HG03469 (cell line): ENCODE results near the gene GBP2.
"Not testable (repeated sequence)": the region's sequence is repeated elsewhere in the genome, so short reads cannot be mapped to it uniquely, and the experiment has no call there.

Experiments
- ATAC-seq: cut with Tn5 transposase; IDR thresholded peaks from one replicate; pipeline ENCODE4 v1.9.1; 2021; ENCODE audit warnings: mild to moderate bottlenecking, moderate library complexity, moderate number of reproducible peaks; ENCODE audit not compliant: unreplicated experiment

The GBP2 gene

DNA sequence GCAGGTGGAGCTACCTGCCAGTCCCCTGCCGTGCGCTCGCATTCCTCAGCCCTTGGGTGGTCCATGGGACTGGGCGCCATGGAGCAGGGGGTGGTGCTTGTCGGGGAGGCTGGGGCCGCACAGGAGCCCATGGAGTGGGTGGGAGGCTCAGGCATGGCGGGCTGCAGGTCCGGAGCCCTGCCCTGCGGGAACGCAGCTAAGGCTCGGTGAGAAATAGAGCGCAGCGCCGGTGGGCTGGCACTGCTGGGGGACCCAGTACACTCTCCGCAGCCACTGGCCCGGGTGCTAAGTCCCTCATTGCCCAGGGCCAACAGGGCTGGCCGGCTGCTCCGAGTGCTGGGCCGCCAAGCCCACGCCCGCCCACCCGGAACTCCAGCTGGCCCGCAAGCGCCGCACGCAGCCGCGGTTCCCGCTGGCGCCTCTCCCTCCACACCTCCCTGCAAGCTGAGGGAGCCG, 2.1 kb upstream of the GBP2 start:
- ATAC-seq, result not testable (repeated sequence)

DNA sequence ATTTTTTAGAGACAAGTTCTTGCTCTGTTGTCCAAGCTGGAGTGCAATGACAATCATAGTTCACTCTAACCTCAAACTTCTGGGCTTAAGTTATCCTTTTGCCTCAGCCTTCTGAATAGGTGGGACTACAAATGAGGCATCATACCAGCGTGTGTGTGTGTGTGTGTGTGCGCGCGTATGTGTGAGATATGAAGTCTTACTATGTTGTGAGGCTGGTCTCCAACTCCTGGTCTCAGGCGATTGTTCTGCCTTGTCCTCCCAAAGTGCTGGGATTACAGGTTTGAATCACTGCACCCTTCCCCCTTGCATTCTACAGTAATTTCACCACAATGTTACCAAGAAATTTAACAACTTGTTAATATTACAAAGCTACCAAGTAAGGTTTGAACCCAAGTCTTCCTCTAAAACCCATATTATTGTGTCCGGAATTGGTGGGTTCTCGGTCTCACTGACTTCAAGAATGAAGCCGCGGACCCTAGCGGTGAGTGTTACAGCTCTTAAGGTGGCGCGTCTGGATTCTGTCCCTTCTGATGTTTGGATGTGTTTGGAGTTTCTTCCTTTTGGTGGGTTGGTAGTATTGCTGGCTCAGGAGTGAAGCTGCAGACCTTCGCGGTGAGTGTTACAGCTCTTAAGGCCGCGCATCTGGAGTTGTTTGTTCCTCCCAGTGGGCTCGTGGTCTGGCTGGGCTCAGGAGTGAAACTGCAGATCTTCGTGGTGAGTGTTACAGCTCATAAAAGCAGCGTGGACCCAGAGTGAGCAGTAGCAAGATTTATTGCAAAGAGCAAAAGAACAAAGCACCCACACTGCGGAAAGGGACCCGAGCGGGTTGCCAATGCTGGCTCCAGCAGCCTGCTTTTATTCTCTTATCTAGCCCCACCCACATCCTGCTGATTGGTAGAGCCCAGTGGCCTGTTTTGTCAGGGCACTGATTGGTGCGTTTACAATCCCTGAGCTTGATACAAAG, 970 bp upstream of the GBP2 start:
- peak; percentile 6 for ATAC-seq

DNA sequence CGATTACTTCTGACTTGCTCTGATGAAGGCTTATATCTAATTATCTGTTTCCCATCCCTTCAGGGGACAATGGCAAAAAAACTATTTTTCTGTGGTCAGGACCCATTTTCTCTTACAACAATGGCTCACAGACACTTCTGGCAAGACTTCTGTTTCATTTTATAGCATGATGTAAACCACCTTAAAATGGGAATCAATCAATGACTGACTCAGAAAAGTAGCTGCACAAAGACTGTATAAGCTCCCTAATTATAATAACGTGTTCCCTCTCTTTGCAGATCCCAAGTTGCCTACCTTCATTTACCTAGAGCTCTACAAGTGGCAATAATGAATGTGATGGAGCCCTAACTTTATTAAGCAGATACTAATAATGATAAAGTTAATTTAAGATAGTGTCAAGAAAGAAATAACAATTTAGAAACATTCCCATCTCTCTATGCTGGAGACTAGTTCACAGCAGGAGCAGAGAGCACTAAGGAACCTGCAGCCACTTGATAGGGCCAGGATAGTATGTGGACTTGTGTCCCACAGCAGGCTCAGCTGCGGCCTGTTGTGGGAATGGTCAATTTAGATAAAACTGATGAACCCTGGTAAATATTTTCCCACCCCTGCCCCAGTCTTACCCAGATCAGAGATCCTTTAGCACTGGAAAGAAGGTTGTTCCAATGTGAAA, 538 bp downstream of the GBP2 start:
- ATAC-seq, result no peak

DNA sequence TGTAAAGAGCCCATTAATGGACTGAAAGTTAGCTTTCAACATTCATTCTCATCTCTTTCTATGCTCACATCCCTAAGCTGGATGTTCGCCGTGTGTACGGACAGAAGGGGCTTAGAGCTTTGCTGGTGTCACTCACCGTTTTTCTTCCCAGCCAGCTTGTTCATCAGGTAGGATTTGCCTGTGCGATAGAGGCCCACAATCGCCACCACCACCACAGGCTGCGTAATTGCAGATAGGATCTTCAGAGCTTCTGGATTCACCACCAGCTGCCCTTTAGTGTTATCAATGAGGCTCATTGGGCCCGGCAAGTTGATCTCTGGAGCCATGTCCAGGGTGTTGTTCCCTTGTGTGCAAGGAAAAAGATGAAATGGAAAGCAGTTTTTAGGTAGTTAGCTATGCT, 4.3 kb downstream of the GBP2 start:
- no peak for ATAC-seq

DNA sequence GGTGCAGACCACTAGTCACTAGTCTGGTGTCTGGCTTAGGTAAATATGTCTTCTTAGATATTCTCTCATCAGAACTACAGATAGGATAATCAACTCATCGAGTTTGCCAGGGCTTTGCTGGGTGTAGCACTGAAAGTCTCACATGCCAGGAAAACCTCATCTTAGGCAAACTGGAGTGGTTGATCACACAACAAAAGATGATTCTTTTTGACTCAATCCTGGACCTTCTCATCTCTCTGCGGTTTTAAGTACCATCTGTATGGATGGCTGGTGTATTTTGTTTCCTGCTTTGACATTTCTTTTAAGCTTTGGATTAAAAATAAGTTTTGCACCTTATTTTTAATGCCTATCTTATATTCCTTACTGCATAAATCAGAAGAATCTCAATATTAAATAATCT, 11.3 kb downstream of the GBP2 start:
- no peak for ATAC-seq

DNA sequence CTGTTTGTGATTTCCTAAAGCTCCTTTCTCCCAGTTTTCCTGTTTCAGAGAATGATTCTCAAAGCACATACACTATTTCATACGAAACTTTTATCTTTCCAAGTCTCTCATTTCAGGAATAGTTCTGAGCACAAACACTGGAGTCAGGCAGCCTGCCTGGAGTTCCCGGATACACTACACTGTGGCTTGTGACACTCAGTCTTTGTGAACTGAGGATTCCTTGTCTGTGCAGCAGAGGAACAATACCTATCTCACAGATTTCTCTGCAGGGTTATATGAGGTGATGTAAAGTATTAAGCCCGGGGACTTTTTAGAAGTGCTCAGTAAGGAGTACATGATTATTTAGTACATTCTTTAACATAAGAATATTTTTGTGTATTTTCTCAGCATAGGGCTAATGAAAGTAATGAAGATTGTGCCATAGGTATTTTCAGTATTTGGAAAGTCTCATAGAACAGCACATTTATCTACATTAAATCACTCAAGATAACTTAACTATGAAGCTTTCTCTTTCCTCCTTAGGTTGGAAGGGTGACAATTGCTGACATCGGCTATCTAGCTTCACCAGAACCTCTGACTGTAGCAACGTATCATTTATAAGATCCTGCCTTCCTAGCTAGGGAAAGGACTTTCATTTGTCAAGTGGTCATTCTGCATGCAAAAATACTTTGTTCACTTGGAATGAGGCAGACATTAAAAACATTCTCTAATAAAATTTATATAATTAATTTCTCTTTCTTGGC, 12.9 kb downstream of the GBP2 start:
- no peak for ATAC-seq

DNA sequence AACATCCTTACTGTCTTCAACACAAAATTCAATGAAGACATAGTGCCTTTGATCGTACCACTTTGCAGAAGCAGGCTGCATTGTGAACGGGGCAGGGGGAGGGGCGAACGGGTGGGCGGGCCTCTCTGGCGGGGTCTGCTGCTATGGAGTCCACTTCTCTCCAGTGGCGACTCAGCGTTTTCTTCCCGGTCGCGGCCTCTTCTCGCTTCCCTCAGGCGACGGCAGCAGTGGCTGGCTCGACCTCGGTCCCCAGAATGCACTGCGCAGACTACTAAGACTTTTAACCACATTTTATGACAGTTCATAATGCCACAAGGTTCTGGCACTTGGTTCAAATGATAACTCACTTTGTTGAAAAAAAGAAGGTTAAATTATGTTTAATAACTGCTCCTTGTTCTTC, 21.2 kb downstream of the GBP2 start:
- ATAC-seq, result no peak

DNA sequence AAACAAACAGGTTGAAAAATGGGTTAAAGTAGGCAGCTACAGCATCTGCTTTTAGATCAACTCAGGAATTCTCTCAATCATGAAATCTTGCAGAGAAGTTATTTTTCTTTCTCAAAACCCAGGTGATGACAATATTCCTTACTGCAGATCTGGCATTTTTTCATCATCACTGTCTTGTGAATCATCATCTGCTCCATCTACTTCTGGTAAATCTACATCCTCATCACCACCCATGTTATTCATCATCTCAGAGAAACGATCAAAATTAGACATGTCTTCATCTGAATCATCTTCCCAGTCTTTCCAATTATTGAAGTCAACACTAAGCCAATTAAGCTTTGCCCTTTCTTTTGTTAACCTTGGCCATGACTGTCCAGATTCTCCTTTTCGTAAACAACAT, 21.8 kb downstream of the GBP2 start:
- ATAC-seq, result no peak

DNA sequence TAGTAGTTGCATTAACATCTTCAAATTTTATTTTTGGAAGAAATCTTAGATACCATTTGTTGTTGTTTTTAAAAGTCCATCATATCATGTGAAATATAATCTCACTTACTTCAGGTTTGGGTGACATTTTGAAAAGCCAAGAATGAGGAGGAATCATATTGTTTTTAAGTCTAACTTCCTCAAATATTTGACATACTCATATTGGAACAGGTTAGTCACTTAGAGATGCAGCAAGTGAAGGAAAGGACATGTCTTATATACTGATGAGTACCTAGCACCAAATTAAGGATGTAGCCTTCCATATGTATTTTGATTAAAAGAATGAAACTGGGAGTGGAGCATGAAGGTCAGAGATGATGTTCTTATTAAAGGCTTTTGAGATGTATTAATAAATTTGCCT, 23.9 kb downstream of the GBP2 start:
- ATAC-seq, result no peak

DNA sequence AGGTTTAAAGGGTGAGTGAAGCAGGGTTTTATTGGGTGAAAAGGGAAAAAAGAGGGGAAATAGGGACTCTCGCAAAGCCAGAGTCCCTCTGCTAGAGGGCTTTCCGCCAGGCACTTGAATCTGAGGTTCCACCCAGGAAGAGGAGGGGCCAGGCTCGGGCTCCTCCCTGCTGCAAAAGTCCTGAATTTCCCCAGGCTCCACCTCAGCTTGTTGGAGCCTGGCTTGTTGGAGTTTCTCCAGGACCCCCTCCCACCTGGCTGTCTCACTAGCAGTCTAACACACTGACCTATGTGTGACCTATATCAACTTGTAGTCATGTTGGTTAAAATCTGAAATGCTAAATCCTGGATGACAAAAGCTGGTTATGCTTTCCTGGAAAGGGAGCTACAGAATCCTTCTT, 25.5 kb downstream of the GBP2 start:
- no peak for ATAC-seq

DNA sequence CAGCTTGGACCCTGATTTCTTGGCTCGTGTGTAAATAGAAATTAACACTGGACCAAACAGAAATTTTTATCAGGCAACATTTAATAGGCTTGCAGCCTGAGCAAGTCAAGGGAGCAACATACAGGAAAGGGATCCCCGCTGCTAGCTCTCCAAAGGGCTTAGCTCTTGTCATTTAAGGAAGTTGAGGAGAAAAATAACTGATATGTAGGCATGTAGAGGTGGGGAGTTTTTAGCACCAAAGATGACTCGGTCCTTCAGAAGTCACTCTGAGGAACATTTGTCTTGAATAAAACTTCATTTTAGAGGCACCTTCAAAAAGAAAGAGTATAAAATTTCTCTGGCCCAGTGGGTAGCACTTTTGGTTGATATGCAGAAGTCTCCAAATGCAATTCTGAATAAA, 27.1 kb downstream of the GBP2 start:
- no peak for ATAC-seq

DNA sequence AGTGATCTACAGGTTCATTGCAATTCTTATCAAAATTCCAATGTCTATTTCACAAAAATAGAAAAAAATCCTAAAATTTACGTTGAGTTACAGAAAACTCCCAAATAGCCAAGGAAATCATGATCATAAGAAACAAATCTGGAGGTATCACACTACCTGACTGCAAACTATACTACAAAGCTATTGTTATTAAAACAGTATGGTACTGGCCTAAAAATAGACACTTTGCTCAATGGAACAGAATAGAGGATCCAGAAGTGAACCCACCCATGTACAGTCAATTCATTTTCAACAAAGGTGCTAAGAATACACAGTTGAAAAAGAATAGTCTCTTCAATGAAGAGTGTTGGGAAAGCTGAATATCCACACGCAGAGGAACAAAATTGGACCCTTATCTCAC, 30.2 kb downstream of the GBP2 start:
- no peak for ATAC-seq

DNA sequence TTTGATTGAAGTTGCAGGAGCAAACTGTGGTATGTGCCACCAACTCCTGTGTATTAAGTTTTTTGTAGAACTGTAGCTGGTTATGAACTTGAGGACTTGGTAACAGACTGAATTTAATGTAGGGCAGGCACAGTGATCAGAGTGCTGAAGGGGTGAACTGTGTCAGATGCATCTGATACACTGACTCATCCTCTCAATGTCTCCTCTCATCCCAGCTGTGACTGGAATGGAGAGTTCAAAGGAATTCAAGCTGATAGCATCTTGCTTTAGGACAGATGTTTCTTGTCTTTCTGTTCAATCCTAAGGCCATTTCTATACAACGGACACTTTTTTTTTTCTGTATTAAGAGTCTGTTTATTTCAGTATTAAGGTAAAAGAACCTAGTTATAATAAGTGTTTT, 36.0 kb downstream of the GBP2 start:
- no peak for ATAC-seq

DNA sequence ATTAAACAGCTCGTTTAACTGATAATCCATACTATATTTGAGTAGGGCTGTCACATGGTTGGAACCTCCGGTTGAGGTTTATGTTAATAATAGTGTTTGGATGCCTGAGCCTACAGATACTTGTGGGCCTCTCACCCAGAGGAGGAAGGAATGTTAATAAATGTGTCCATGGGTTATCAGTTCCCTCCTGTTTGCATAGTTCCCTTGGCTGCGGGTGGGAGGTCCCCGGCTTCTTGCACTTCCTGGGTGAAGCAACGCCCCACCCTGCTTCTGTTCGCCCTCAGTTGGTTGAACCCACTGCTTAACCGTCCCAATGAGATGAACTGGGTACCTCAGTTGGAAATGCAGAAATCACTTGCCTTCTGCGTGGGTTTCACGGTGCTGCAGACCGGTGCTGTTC, 37.3 kb downstream of the GBP2 start:
- no peak for ATAC-seq

DNA sequence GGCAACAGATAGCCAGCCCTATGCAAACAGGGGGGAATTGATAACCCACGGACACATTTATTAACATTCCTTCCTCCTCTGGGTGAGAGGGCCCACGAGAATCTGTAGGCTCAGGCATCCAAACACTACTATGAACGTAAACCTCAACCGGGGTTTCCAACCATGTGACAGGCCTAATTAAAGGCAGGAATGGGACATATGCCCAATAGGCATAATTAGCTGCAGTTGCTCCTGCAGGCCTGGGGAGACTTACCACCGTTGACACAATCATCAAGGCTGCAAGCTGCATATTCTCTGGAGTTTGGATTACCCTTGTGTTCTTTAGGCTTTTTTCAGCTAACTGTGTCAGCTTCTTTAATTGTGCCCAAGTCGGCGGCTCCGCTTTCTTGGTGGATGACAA, 38.7 kb downstream of the GBP2 start:
- ATAC-seq, result no peak

DNA sequence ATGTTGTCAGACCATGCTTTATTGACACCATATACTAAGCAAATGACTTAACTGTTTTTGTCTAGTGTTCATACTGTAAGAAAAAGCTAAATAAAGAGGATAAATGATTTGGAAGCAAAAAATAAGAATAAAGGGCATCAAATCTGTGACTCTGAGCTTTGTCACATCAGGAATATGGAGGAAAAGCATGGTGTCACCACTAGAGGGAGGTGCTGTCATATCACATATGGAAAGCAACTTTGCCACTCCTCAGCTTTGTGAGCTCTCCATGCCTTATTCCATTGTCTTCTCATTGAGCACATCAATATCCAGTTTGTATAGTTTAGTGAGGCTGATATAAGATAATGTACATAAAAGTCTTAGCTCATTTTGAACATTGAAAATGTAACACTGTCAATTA, 40.1 kb downstream of the GBP2 start:
- no peak for ATAC-seq

DNA sequence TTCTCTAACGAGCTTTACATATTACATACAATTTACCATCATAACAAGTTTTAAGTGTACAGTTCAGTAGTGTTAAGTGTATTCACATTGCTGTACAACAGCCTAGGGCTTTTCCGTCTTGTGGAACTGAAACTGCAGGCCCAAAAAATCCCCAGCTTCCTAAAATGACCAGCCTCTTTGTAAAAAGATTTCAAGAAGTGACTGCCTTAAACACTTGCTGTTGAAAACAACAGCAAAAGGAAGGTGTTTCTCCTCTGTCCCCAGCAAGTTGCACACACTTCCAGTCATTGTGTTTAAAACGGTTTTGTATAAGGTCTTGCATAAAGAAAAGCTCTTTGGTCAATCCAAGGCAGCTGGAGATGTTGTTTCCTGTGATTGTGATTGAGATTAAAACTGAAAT, 44.9 kb downstream of the GBP2 start:
- no peak for ATAC-seq

DNA sequence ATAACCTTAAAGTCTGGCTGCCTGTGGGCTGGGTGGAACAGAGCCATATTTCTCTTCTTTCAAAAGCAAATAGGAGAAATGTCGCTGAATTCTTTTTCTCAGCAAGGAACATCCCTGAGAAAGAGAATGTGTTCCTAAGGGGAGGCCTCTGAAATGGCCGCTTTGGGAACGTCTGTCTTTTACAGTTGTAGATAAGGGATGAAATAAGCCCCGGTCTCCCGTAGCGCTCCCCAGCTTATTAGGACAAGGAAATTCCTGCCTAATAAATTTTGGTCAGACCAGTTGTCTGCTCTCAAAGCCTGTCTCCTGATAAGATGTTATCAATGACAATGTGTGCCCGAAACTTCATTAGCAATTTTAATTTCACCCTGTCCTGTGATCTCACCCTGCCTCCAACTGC, 45.8 kb downstream of the GBP2 start:
- not testable (repeated sequence) for ATAC-seq

DNA sequence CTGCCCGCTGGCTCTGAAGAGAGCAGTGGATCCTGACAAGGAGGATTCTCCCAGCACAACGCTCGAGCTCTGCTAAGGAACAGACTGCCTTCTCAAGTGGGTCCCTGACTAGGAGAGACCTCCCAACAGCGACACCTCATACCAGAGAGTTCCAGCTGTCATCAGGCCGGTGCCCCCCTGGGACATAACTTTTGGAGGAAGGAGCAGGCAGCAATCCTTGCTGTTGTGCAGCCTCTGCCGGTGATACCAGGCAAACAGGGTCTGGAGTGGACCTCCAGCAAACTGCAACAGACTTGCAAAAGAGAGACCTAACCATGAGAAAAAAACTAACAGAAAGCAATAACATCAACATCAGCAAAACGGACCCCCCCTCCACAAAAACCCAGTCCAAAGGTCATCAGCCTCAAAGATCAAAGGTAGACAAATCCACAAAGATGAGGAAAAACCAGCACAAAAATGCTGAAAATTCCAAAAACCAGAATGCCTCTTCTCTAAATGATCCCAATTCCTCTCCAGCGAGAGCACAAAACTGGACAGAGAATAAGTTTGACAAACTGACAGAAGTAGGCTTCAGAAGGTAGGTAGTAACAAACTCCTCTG, 53.3 kb downstream of the GBP2 start:
- ATAC-seq, result not testable (repeated sequence)

DNA sequence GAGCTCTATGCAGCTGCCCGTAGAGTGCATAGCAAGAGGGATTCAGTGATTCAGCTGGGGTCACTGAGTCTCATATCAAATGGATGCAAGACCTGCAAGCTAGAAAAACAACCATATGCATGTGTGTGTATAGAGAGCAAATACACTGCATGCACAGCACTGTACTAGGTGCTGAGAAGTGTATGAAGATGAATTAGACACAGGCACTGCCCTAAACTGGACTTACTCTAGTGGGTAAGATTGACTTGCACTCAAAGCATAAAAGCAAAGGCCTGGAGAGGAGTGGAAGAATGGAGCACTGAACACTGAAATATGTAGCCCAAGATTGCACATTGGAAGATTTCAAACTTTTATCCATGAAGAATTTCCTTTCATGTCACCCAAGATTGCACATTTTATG, 55.4 kb downstream of the GBP2 start:
- ATAC-seq, result no peak

DNA sequence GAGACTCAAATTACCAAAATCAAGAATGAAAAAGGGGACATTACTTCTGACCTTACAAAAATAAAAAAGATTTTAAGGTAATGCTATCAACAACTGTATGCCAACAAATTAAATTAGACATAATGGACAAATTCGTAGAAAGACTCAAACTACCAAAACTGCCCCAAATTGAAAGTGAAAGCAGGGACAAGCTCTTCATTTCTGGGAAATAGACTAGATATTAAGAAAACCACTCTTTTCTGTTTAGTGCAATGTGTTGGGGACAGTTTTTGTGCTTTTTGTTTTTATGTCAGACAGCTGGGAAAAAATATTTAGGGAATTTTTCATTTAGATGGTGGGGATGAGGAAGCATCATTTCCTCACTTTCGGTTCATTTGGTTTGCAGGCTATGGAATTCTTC, 56.0 kb downstream of the GBP2 start:
- ATAC-seq, result no peak
